HEK293 (cell line): Measurements from ENCODE around the gene ZNF503.
A peak's percentile ranks its signal among the peaks of the same experiment; 100 is the strongest.

ENCODE experiments used
- GLI4 ChIP-seq: fragments of 450-650 bp; formaldehyde crosslinking; IDR thresholded peaks from 2 replicates; pipeline ENCODE4 v1.5.1; 2016; ENCODE audit warnings: missing biosample characterization, missing genetic modification characterization
- GLIS1 ChIP-seq: fragments of 450-650 bp; formaldehyde crosslinking; IDR thresholded peaks from 2 replicates; pipeline ENCODE4 v1.5.1; 2016; ENCODE audit warnings: missing biosample characterization, missing genetic modification characterization
- HOXC10 ChIP-seq: sonication (generic); formaldehyde crosslinking; IDR thresholded peaks from 2 replicates; pipeline ENCODE4 v1.8.1; 2023; ENCODE audit warnings: mild to moderate bottlenecking, missing genetic modification reagents
- MEIS1 ChIP-seq: sonication (generic); formaldehyde crosslinking; IDR thresholded peaks from 2 replicates; pipeline ENCODE4 v1.8.1; 2022; ENCODE audit warnings: missing genetic modification reagents, mild to moderate bottlenecking, borderline replicate concordance
- OSR2 ChIP-seq: fragments of 450-650 bp; formaldehyde crosslinking; IDR thresholded peaks from 2 replicates; pipeline ENCODE4 v1.5.1; 2016; ENCODE audit warnings: missing biosample characterization, missing genetic modification characterization
- SCRT2 ChIP-seq: fragments of 450-650 bp; formaldehyde crosslinking; IDR thresholded peaks from 2 replicates; pipeline ENCODE4 v1.5.1; 2016; ENCODE audit warnings: missing biosample characterization, missing genetic modification characterization
- ZBTB17 ChIP-seq: fragments of 450-650 bp; formaldehyde crosslinking; IDR thresholded peaks from 2 replicates; pipeline ENCODE4 v1.5.1; 2016; ENCODE audit warnings: missing biosample characterization, missing genetic modification characterization
- ZNF221 ChIP-seq: fragments of 450-650 bp; formaldehyde crosslinking; IDR thresholded peaks from 2 replicates; pipeline ENCODE4 v1.5.1; 2017; ENCODE audit warnings: missing biosample characterization, missing genetic modification characterization, borderline replicate concordance
- ZNF23 ChIP-seq: fragments of 450-650 bp; formaldehyde crosslinking; IDR thresholded peaks from 2 replicates; pipeline ENCODE4 v1.5.1; 2016; ENCODE audit warnings: missing biosample characterization, missing genetic modification characterization, borderline replicate concordance
- ZNF239 ChIP-seq: fragments of 450-650 bp; formaldehyde crosslinking; IDR thresholded peaks from 2 replicates; pipeline ENCODE4 v1.5.1; 2016; ENCODE audit warnings: missing biosample characterization, missing genetic modification characterization
- ZNF24 ChIP-seq: fragments of 450-650 bp; formaldehyde crosslinking; IDR thresholded peaks from 2 replicates; pipeline ENCODE4 v1.5.1; 2016; ENCODE audit warnings: missing biosample characterization, missing genetic modification characterization
- ZNF292 ChIP-seq: fragments of 450-650 bp; formaldehyde crosslinking; IDR thresholded peaks from 2 replicates; pipeline ENCODE4 v1.5.1; 2016; ENCODE audit warnings: low read depth, missing biosample characterization, missing genetic modification characterization, borderline replicate concordance
- ZNF394 ChIP-seq: fragments of 450-650 bp; formaldehyde crosslinking; IDR thresholded peaks from 2 replicates; pipeline ENCODE4 v1.5.1; 2016; ENCODE audit warnings: missing biosample characterization, missing genetic modification characterization, mild to moderate bottlenecking, moderate library complexity, borderline replicate concordance
- ZNF501 ChIP-seq: fragments of 450-650 bp; formaldehyde crosslinking; IDR thresholded peaks from 2 replicates; pipeline ENCODE4 v1.5.1; 2016; ENCODE audit warnings: missing biosample characterization, missing genetic modification characterization
- ZNF571 ChIP-seq: fragments of 450-650 bp; formaldehyde crosslinking; IDR thresholded peaks from 2 replicates; pipeline ENCODE4 v1.5.0; 2017; ENCODE audit warnings: missing biosample characterization, missing genetic modification characterization
- ZNF600 ChIP-seq: fragments of 450-650 bp; formaldehyde crosslinking; IDR thresholded peaks from 2 replicates; pipeline ENCODE4 v1.5.1; 2016; ENCODE audit warnings: missing biosample characterization, missing genetic modification characterization
- ZNF610 ChIP-seq: fragments of 450-650 bp; formaldehyde crosslinking; IDR thresholded peaks from 2 replicates; pipeline ENCODE4 v1.5.1; 2016; ENCODE audit warnings: missing biosample characterization, missing genetic modification characterization, borderline replicate concordance
- ZNF660 ChIP-seq: fragments of 450-650 bp; IDR thresholded peaks from 2 replicates; pipeline ENCODE4 v1.5.1; 2018; ENCODE audit warnings: missing biosample characterization, mild to moderate bottlenecking, missing genetic modification characterization
- ZNF664 ChIP-seq: fragments of 450-650 bp; formaldehyde crosslinking; IDR thresholded peaks from 2 replicates; pipeline ENCODE4 v1.5.1; 2016; ENCODE audit warnings: missing biosample characterization, missing genetic modification characterization
- ZNF747 ChIP-seq: fragments of 450-650 bp; formaldehyde crosslinking; IDR thresholded peaks from 2 replicates; pipeline ENCODE4 v1.5.1; 2016; ENCODE audit warnings: missing biosample characterization, missing genetic modification characterization
- TF ChIP-seq, protein P1 (sequence below): fragments of 450-650 bp; formaldehyde crosslinking; IDR thresholded peaks from 2 replicates; pipeline ENCODE4 v1.5.1; 2016; ENCODE audit warnings: missing biosample characterization, missing genetic modification characterization, borderline replicate concordance
- TF ChIP-seq, protein P2 (sequence below): fragments of 450-650 bp; formaldehyde crosslinking; IDR thresholded peaks from 2 replicates; pipeline ENCODE4 v1.5.1; 2016; ENCODE audit warnings: missing biosample characterization, missing genetic modification characterization
- TF ChIP-seq, protein P3 (sequence below): fragments of 450-650 bp; formaldehyde crosslinking; IDR thresholded peaks from 2 replicates; pipeline ENCODE4 v1.5.1; 2016; ENCODE audit warnings: missing biosample characterization, missing genetic modification characterization
- TF ChIP-seq, protein P4 (sequence below): fragments of 450-650 bp; formaldehyde crosslinking; IDR thresholded peaks from 2 replicates; pipeline ENCODE4 v1.5.1; 2016; ENCODE audit warnings: missing biosample characterization, missing genetic modification characterization
- TF ChIP-seq, protein P5 (sequence below): fragments of 450-650 bp; formaldehyde crosslinking; IDR thresholded peaks from 2 replicates; pipeline ENCODE4 v1.5.1; 2016; ENCODE audit warnings: missing biosample characterization, missing genetic modification characterization, low read depth
- TF ChIP-seq, protein P6 (sequence below): fragments of 450-650 bp; formaldehyde crosslinking; IDR thresholded peaks from 2 replicates; pipeline ENCODE4 v1.5.1; 2017; ENCODE audit warnings: missing biosample characterization, missing genetic modification characterization

The ZNF503 gene

DNA sequence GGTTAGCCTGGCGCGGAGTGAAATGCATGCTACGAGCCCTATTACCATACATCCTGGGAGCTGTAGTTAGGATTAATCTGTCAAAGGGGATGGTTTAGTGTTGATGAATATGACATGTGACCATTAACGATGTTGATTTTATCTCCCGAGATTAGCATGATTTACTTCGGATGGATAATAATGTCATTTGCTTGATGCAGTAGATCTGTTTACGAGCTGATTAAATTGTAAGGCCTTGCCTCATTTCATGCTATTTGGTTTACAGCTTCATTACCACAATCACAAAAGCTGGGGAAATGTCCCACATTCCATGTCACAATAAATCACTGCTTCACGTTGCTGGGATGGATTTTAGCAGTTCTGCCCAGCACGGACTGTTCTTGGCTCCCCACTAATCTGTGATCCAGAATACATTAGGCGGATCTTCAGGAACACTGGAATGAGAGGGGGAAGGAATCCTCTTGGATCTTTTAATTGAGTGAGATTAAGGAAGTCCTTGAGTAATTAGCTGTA, 22.3 kb downstream of the ZNF503 start (continued):
- TF ChIP-seq, protein P1, sequence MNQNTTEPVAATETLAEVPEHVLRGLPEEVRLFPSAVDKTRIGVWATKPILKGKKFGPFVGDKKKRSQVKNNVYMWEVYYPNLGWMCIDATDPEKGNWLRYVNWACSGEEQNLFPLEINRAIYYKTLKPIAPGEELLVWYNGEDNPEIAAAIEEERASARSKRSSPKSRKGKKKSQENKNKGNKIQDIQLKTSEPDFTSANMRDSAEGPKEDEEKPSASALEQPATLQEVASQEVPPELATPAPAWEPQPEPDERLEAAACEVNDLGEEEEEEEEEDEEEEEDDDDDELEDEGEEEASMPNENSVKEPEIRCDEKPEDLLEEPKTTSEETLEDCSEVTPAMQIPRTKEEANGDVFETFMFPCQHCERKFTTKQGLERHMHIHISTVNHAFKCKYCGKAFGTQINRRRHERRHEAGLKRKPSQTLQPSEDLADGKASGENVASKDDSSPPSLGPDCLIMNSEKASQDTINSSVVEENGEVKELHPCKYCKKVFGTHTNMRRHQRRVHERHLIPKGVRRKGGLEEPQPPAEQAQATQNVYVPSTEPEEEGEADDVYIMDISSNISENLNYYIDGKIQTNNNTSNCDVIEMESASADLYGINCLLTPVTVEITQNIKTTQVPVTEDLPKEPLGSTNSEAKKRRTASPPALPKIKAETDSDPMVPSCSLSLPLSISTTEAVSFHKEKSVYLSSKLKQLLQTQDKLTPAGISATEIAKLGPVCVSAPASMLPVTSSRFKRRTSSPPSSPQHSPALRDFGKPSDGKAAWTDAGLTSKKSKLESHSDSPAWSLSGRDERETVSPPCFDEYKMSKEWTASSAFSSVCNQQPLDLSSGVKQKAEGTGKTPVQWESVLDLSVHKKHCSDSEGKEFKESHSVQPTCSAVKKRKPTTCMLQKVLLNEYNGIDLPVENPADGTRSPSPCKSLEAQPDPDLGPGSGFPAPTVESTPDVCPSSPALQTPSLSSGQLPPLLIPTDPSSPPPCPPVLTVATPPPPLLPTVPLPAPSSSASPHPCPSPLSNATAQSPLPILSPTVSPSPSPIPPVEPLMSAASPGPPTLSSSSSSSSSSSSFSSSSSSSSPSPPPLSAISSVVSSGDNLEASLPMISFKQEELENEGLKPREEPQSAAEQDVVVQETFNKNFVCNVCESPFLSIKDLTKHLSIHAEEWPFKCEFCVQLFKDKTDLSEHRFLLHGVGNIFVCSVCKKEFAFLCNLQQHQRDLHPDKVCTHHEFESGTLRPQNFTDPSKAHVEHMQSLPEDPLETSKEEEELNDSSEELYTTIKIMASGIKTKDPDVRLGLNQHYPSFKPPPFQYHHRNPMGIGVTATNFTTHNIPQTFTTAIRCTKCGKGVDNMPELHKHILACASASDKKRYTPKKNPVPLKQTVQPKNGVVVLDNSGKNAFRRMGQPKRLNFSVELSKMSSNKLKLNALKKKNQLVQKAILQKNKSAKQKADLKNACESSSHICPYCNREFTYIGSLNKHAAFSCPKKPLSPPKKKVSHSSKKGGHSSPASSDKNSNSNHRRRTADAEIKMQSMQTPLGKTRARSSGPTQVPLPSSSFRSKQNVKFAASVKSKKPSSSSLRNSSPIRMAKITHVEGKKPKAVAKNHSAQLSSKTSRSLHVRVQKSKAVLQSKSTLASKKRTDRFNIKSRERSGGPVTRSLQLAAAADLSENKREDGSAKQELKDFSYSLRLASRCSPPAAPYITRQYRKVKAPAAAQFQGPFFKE: no peak
- TF ChIP-seq GLI4: no peak
- TF ChIP-seq ZNF571 (tag by site-specific recombination): no peak
- TF ChIP-seq, protein P2, sequence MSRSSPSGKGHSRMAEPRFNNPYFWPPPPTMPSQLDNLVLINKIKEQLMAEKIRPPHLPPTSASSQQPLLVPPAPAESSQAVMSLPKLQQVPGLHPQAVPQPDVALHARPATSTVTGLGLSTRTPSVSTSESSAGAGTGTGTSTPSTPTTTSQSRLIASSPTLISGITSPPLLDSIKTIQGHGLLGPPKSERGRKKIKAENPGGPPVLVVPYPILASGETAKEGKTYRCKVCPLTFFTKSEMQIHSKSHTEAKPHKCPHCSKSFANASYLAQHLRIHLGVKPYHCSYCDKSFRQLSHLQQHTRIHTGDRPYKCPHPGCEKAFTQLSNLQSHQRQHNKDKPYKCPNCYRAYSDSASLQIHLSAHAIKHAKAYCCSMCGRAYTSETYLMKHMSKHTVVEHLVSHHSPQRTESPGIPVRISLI (tag by site-specific recombination): peak; percentile 88; the same call in 1 of the 2 replicates
- peak; percentile 98 for TF ChIP-seq ZNF501 (tag by site-specific recombination)
- TF ChIP-seq ZNF394 (tag by site-specific recombination): peak; percentile 86
- peak; percentile 96 for TF ChIP-seq ZNF664 (tag by site-specific recombination)
- TF ChIP-seq ZNF23 (tag by site-specific recombination): no peak
- peak; percentile 96 for TF ChIP-seq ZNF610
- peak; percentile 97 for TF ChIP-seq ZBTB17 (tag by site-specific recombination)
- no peak for TF ChIP-seq ZNF747 (tag by site-specific recombination)
- TF ChIP-seq, protein P3, sequence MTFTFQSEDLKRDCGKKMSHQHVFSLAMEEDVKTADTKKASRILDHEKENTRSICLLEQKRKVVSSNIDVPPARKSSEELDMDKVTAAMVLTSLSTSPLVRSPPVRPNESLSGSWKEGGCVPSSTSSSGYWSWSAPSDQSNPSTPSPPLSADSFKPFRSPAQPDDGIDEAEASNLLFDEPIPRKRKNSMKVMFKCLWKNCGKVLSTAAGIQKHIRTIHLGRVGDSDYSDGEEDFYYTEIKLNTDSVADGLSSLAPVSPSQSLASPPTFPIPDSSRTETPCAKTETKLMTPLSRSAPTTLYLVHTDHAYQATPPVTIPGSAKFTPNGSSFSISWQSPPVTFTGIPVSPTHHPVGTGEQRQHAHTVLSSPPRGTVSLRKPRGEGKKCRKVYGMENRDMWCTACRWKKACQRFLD (tag by site-specific recombination): no peak
- peak; percentile 100 for TF ChIP-seq OSR2 (tag by site-specific recombination)
- peak; percentile 100 for TF ChIP-seq ZNF24 (tag by site-specific recombination)
- no peak for TF ChIP-seq ZNF292 (tag by site-specific recombination)
- 0 out of 2 replicates have a peak, but pooled peaks have one; percentile 72 for TF ChIP-seq MEIS1
- TF ChIP-seq, protein P4, sequence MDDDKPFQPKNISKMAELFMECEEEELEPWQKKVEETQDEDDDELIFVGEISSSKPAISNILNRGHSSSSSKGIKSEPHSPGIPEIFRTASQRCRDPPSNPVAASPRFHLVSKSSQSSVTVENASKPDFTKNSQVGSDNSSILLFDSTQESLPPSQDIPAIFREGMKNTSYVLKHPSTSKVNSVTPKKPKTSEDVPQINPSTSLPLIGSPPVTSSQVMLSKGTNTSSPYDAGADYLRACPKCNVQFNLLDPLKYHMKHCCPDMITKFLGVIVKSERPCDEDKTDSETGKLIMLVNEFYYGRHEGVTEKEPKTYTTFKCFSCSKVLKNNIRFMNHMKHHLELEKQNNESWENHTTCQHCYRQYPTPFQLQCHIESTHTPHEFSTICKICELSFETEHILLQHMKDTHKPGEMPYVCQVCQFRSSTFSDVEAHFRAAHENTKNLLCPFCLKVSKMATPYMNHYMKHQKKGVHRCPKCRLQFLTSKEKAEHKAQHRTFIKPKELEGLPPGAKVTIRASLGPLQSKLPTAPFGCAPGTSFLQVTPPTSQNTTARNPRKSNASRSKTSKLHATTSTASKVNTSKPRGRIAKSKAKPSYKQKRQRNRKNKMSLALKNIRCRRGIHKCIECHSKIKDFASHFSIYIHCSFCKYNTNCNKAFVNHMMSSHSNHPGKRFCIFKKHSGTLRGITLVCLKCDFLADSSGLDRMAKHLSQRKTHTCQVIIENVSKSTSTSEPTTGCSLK (tag by site-specific recombination): no peak
- TF ChIP-seq, protein P5, sequence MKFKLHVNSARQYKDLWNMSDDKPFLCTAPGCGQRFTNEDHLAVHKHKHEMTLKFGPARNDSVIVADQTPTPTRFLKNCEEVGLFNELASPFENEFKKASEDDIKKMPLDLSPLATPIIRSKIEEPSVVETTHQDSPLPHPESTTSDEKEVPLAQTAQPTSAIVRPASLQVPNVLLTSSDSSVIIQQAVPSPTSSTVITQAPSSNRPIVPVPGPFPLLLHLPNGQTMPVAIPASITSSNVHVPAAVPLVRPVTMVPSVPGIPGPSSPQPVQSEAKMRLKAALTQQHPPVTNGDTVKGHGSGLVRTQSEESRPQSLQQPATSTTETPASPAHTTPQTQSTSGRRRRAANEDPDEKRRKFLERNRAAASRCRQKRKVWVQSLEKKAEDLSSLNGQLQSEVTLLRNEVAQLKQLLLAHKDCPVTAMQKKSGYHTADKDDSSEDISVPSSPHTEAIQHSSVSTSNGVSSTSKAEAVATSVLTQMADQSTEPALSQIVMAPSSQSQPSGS (tag by site-specific recombination): peak; percentile 91
- peak; percentile 90 for TF ChIP-seq ZNF600 (tag by site-specific recombination)
- no peak; the same call in 1 of the 2 replicates for TF ChIP-seq ZNF660 (tag by site-specific recombination)
- TF ChIP-seq, protein P6, sequence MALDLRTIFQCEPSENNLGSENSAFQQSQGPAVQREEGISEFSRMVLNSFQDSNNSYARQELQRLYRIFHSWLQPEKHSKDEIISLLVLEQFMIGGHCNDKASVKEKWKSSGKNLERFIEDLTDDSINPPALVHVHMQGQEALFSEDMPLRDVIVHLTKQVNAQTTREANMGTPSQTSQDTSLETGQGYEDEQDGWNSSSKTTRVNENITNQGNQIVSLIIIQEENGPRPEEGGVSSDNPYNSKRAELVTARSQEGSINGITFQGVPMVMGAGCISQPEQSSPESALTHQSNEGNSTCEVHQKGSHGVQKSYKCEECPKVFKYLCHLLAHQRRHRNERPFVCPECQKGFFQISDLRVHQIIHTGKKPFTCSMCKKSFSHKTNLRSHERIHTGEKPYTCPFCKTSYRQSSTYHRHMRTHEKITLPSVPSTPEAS (tag by site-specific recombination): peak; percentile 88
- TF ChIP-seq ZNF239 (tag by site-specific recombination): peak; percentile 74
- peak; percentile 98; the same call in 1 of the 2 replicates for TF ChIP-seq ZNF221 (tag by site-specific recombination)
- TF ChIP-seq SCRT2 (tag by site-specific recombination): peak; percentile 80
- peak; percentile 98 for TF ChIP-seq GLIS1 (tag by site-specific recombination)
- no peak for TF ChIP-seq HOXC10 (CRISPR knock-in tag)
